GM20431 (cell line): ENCODE measurements around the gene AP5B1.

Experiments used
- in situ Hi-C: fragments of 300-500 bp; cut with MseI, MboI; formaldehyde crosslinking; loops from one replicate; pipeline ENCODE4 v1.15.0; 2020; ENCODE audit warnings: low sequenced_read_pairs; ENCODE audit not compliant: unreplicated experiment

The AP5B1 gene

DNA sequence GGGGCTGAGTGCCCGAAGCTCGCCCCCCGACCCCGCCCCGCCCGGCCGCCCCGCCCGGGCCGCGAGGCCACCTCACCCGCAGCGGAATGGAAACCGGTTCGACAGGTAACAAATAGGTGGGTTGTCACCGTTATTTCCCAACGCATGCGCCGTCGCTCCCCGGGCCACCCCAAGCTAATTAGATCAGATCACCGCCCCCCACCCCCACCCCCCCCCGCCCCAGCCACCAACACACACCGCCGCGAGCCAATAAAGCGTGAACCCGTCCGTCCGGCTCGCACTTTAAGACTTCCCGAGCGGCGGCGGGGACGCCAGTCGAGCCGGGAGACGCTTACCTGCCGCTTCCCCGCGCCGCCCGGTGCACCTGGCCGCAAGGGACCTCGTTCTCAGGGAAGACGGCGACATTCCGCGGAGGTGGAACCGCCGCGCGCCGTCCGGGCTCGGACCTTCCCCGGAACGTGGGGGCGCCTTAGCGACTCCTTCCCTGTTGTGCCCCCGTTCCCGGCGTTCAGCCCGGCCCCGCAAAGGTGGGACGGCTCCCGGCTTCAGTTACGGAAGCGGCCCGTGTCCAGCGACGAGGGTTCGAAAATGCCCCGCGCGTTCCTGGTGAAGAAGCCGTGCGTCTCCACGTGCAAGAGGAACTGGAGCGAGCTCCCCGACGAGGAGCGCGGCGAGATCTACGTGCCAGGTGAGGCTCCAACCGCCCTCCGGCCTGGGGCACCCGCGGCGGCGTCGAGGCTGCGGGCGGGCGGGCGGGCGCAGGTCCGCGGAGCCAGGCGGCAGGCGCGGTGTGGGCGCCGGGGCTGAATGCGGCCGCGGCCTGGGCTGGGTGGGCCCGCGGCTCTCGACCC lies 6.2 kb upstream of the AP5B1 start, which contains the start of gene OVOL1:
Gene OVOL1, plus strand, starts transcription at position 278 of the 851 bp plus-strand sequence. Its CDS starts 311 bp downstream, at position 589.
- in situ Hi-C loops = no loop called here

GRCh38 chr11:65786008-65786785 lies 5.4 kb upstream of the AP5B1 start:
- in situ Hi-C loops = no loop called here

DNA sequence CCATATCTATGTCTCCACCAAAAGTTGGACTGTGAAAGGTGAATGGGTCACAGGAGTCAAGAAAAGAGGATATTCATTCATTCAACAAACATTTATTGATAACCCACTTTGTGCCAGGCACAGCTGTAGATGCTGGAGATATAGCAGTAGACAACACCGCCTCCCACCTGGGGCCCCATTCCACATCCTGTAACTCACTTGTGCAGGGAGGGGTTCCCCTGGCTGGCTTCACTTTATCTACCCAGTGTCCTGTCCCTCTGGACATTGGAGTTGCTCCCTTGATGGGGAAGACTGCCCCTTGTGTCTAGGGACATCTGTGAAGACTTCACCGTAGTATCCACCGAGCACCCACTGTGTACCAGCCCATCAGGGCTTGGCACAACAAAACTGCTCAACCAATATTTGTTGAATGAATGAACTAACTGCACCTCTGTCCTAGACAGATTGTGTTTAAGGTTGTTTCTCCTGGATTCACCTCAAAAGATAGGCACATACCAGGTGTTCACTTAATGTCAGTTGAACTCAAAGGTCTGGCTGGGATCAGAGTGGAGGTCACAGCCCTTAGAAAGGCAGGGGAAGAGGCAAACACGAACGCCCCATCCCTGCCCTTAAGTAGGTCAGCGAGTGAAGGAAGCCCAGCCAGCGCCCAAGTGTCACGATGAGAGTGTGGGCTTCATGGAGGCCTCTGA lies 4.7 kb upstream of the AP5B1 start:
- in situ Hi-C loops = no loop called here

DNA sequence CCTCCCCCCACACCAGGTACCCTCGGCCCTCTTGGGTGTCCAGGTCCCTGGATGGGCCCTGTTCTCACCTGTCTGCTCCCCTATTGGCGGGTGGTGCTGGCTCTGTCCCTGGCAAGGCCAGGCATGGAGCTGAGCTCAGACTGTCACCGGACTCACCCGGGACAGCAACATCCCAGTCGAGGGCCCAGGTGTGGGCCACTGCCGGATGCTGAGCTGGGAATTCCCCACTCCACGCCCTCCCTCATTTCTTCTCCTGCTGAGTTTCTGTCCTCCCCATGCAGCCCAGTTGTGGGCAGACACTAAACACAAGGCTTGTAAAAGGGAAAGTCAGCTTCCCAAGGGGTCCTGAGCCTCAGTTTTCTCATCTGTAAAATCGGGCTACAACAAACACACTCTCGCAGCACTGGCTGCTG lies 2.0 kb upstream of the AP5B1 start:
- in situ Hi-C loops = no loop called here

GRCh38 chr11:65781962-65782815 lies 1.4 kb upstream of the AP5B1 start:
- in situ Hi-C loops = no loop called here

DNA sequence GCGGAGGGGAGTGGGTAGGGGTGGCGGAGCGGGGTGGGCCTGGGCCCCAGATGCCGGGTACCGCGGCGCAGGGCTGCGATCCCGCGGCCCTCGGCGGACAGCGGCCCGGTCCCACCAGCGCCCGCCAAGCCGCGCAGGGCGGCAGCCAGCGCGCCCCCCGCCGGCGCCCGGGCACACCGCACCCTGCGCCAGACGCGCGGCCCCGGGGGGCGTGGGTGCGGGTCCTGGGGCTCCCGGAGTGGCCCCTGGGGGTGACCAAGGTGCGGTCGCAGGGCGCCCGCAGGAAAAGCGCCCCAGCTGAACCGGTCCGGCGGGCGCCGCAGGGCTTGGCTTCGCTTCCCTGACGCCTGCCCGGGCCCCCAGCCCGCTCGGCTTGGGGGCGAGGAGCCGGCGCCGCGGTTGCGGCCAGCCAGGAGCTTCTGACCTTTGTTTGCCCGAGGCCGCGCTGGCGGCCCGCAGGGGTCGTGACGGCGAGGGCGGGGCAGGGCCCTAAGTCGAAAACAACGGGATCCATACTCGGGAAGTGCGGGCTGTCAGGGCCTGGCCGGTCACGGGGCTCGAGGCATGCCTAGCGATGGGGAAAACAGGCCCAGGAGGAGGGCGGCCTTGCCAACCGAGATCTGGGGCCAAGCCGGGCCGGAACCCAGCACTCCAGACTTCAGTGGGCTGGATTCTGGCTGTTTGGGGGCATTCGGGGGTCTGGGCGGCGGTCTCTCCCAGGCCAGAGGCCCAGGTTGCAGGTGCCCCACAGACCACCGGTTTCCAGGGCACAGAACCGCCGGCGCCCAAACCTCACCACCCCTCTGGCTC lies 581 bp upstream of the AP5B1 start:
- in situ Hi-C loops = no loop called here

DNA sequence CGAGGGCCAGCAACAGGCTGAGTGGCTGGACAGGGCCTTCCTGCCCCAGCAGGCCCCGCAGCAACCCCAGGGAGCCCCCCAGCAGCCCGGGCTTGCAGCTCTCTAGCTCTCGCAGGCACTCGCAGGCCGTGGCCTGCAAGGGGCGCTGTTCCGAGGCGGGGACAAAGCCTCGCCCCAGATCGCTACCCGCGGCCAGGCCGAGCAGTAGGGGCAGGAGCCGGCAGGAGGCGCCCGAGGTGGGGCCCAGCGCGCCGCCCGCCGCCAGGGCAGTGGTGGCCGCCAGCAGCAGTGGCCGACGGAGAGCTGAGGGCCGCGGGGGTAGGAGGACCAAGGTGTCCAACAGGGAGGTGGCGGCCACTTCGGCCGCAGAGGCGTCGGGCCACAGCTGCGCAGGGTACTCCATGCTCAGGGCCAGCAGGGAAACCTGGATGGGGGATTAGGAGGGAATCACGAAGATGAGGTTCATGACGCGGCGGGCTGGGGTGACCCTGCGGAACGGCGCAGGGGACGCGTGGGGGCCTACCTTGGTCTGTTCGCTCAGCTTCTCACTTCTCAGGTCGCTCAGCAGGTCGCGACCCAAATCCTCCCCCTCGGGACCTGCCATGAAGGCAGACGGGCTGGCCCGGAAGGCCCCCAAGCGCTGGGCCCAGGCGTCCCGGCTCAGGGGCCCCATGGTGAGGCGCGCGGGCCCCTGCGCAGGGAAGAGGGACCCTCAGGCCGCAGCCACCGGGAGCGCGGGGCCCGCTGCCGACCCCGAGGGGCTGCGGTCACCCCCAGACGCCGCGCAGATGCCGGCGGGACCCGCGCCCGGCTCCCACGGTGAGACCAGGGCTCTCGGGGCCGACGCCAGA lies 632 bp downstream of the AP5B1 start:
- in situ Hi-C loops = no loop called here

DNA sequence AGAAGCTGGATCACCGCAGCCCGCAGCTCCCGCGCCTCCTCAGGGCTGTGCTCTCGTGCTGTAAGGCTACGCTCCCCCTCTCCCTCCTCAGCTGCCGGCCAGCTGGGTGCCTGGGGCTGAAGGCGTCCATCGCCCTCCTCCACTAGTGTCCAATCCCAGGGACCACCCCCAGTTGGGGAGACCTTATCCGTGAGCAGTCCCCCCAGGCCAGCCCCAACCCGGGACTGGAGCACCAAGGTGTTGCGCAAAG lies 1.2 kb downstream of the AP5B1 start:
- in situ Hi-C loops = no loop called here

GRCh38 chr11:65778901-65779668 lies 1.7 kb downstream of the AP5B1 start:
- in situ Hi-C loops = no loop called here

- in situ Hi-C loops = no loop called here
Observed at GRCh38 chr11:65778431-65778900, 2.3 kb downstream of the AP5B1 start.

DNA sequence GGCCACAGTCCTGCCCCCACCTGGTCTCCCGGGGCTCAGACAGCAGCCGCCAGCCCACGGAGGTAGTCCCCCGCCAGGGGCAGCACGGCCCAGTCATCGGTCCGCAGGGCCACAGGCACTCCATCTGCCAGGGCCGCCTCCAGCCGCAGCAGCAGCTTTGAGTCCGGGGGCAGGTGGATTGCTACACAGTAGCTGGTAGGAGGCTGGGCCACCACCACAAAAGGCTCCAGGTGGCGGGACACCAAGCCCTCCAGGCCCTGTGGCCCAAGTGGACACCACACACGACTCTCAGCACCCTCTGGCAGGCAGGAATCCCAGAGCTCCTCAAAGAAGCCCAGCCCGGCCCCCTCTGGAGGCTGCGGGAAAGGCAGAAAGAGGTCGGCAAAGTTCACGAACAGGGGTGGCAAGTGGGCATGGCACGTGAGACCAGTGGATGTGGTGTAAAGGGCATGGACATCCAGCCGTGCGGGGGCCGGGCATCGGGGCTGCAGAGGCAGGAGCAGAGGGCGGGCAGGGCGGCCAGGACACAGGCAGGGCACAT lies 2.9 kb downstream of the AP5B1 start:
- in situ Hi-C loops = no loop called here

- in situ Hi-C loops = no loop called here
Observed at GRCh38 chr11:65777241-65777640, 3.5 kb downstream of the AP5B1 start.

DNA sequence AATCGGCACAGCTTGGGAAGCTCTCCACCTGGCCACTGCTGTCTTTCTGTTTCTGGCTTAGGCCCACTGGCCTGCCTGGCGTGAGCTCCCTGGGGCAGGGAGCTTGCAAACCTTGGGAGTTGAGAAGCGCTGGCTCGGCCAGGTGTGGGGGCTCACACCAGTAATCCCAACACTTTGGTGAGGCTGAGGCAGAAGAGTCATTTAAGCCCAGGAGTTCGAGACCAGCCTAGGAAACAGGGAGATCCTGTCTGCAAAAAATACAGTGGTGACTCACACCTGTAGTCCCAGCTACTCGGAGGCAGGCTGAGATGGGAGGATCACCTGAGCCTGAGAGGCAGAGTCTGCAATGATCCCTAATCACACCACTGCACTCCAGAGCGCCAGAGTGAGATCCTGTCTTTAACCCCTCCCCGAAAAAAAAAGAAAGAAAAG lies 4.0 kb downstream of the AP5B1 start:
- in situ Hi-C loops = no loop called here

DNA sequence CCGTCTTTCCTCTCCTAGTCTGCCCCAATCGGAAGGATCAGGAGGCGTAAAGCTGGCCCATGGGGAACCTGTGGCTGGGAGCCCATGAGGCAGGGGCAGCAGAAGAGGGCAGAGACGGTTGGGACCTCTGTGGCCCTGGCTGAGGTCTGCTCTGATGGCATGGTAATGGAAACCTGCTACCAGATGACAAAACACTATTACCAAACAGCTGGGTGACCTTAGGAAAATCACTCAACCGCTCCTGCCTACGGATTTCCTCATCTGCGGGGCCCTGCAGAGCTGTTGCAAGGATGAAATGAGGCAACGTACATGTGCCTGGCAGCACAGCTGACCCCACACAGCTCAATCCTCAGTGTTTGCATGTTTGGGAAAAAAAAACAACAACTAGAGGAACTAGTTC lies 4.6 kb downstream of the AP5B1 start:
- in situ Hi-C loops = no loop called here

GRCh38 chr11:65774525-65775306 lies 6.1 kb downstream of the AP5B1 start:
- in situ Hi-C loops = no loop called here

DNA sequence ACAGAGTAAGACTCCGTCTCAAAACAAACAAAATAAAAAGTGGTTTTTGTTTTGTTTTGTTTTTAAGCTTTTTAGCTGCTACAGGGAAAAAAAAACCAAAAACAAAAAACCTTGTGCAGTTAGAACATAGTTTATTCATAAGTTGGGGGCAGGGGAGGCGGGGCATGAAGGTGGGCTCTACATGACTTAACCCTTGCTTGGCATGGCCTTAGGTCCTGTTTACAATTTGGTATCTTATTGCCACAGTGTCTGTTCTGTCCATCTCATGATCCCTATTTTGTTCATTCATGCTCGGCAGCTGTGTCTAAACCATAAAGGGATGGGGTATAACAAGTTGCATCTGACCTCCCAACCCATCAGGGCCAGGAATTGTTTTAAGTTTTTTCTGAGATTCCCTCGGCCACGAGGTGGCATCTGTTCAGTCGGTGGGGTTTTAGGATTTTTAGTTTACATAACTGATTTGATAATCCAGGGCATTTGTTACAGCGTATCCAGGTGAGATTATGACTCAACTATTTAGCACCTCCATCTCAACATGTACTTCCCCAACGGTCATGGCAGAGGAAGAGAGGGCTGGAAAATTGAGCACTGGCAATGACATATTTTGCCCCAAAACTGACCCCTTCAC lies 6.9 kb downstream of the AP5B1 start:
- in situ Hi-C loops = no loop called here
